GM12891 (cell line): ENCODE measurements around the gene MYLK4.

ENCODE experiments used
- DNase-seq: peaks from one replicate; pipeline ENCODE4 v3.0.0; 2011; ENCODE audit warnings: low spot score; ENCODE audit not compliant: insufficient read length
- FAIRE-seq: peaks from 2 replicates; lab custom pipeline; 2011; peaks lifted over from hg19 to GRCh38; lab: Jason Lieb, UNC
- PAX5 ChIP-seq: IDR thresholded peaks from 2 replicates; pipeline ENCODE4 v1.6.1; 2011; ENCODE audit warnings: low read length, moderate library complexity, mild to moderate bottlenecking; ENCODE audit not compliant: insufficient read depth, severe bottlenecking
- POLR2A ChIP-seq: IDR thresholded peaks from 2 replicates; pipeline ENCODE4 v1.6.1; 2011; ENCODE audit warnings: low read depth, low read length, control low read depth
- POLR2AphosphoS5 ChIP-seq: IDR thresholded peaks from 2 replicates; pipeline ENCODE4 v1.6.1; 2011; ENCODE audit warnings: low read depth, low read length, control low read depth
- POU2F2 ChIP-seq: IDR thresholded peaks from 2 replicates; pipeline ENCODE4 v1.6.1; 2011; ENCODE audit warnings: low read depth, mild to moderate bottlenecking, control low read depth, low read length, moderate library complexity
- SPI1 ChIP-seq: IDR thresholded peaks from 2 replicates; pipeline ENCODE4 v1.6.1; 2011; ENCODE audit warnings: low read depth, low read length, control low read depth
- TAF1 ChIP-seq: IDR thresholded peaks from 2 replicates; pipeline ENCODE4 v1.6.1; 2011; ENCODE audit warnings: low read depth, low read length, control low read depth

The MYLK4 gene

GRCh38 chr6:2614155-2614554, 136.6 kb downstream of the MYLK4 start:
- TF ChIP-seq POU2F2, result no peak
- no peak for TF ChIP-seq PAX5
- no peak for TF ChIP-seq SPI1
- TF ChIP-seq POLR2A, result no peak
- no peak for TF ChIP-seq POLR2AphosphoS5
- TF ChIP-seq TAF1, result no peak
- no peak for FAIRE-seq
- DNase-seq, result no peak
